ENCODE data around the gene SRD5A2.

DNA sequence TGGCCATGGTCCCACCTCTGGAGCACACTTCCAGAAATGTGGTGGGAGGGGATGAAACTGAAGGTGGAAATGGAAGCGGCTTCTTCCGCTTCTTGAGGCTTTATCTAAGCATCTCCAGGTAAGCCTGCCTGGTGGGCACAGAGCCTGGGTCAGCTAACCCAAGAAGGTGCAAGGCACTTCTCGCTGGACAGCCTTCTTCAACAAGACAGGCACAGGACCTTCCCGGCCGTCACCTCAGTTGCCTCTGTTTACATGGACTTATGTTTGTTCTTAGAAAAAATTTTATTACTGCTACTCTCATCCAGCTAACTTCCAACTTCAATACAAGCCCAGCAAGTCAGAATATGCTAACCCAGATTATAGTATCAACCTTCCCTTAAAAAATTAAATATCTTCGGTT is 51.9 kb downstream of the SRD5A2 start:
- TF ChIP-seq, protein P1, sequence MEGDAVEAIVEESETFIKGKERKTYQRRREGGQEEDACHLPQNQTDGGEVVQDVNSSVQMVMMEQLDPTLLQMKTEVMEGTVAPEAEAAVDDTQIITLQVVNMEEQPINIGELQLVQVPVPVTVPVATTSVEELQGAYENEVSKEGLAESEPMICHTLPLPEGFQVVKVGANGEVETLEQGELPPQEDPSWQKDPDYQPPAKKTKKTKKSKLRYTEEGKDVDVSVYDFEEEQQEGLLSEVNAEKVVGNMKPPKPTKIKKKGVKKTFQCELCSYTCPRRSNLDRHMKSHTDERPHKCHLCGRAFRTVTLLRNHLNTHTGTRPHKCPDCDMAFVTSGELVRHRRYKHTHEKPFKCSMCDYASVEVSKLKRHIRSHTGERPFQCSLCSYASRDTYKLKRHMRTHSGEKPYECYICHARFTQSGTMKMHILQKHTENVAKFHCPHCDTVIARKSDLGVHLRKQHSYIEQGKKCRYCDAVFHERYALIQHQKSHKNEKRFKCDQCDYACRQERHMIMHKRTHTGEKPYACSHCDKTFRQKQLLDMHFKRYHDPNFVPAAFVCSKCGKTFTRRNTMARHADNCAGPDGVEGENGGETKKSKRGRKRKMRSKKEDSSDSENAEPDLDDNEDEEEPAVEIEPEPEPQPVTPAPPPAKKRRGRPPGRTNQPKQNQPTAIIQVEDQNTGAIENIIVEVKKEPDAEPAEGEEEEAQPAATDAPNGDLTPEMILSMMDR (IDR thresholded peaks at IDR 0.05; ENCODE audit: insufficient read depth, low read length, poor library complexity, severe bottlenecking) = no peak
- no peak for TF ChIP-seq EZH2phosphoT487 (conservative IDR thresholded peaks at IDR 0.05; ENCODE audit: low read length)
